Neural cell (in vitro differentiated cells): Measurements from ENCODE around the gene TIMM22. TPM values are rescaled to one million over a fixed set of nuclear protein-coding genes. Genes with fewer than 3 reads are reported as not detected.

ENCODE experiments used
- H2AFZ ChIP-seq: fragments of 200-600, 300-800 bp; sonication (generic), shearing (Covaris generic); 2 replicates; pipeline ENCODE4 v1.6.0; 2014; ENCODE audit warnings: low read depth, mild to moderate bottlenecking, antibody characterized with exemption, low read length, moderate library complexity
- H3F3A ChIP-seq: fragments of 200-600 bp; shearing (Covaris generic); 2 replicates; pipeline ENCODE4 v1.6.1; 2016; ENCODE audit warnings: mild to moderate bottlenecking, moderate library complexity, mixed read lengths, antibody characterized with exemption, low read length; ENCODE audit not compliant: insufficient read depth, poor library complexity, severe bottlenecking
- H3K27ac ChIP-seq: fragments of 200-600, 300-800 bp; sonication (generic), shearing (Covaris generic); 2 replicates; pipeline ENCODE4 v1.5.1; 2014; ENCODE audit warnings: mild to moderate bottlenecking, low read length, moderate library complexity
- H3K27me3 ChIP-seq: fragments of 300-800, 200-600 bp; sonication (generic), shearing (Covaris generic); 2 replicates; pipeline ENCODE4 v1.6.0; 2014; ENCODE audit warnings: mild to moderate bottlenecking, low read depth, low read length, moderate library complexity; ENCODE audit not compliant: insufficient read depth
- H3K36me3 ChIP-seq: fragments of 300-800, 200-600 bp; sonication (generic), shearing (Covaris generic); 2 replicates; pipeline ENCODE4 v1.5.1; 2014; ENCODE audit warnings: mild to moderate bottlenecking, antibody characterized with exemption, low read length, moderate library complexity; ENCODE audit not compliant: insufficient read depth
- H3K4me2 ChIP-seq: fragments of 300-800, 200-600 bp; sonication (generic), shearing (Covaris generic); 2 replicates; pipeline ENCODE4 v1.6.0; 2014; ENCODE audit warnings: mild to moderate bottlenecking, low read length
- H3K4me3 ChIP-seq: fragments of 300-800, 200-600 bp; sonication (generic), shearing (Covaris generic); 2 replicates; pipeline ENCODE4 v1.5.1; 2014; ENCODE audit warnings: mild to moderate bottlenecking, low read length, moderate library complexity
- H3K79me2 ChIP-seq: fragments of 200-600 bp; shearing (Covaris generic); replicated peaks from 2 replicates; pipeline ENCODE4 v1.6.0; 2014; ENCODE audit warnings: mild to moderate bottlenecking, low read length, moderate library complexity; ENCODE audit not compliant: insufficient read depth
- H3K9ac ChIP-seq: fragments of 300-800, 200-600 bp; sonication (generic), shearing (Covaris generic); 2 replicates; pipeline ENCODE4 v1.6.1; 2016; ENCODE audit warnings: mild to moderate bottlenecking, low read length, mixed read lengths
- H3K9me2 ChIP-seq: fragments of 200-600 bp; shearing (Covaris generic); 2 replicates; pipeline ENCODE4 v1.6.1; 2016; ENCODE audit warnings: mild to moderate bottlenecking, low read length, mixed read lengths; ENCODE audit not compliant: insufficient read depth
- H3K9me3 ChIP-seq: fragments of 200-600, 300-800 bp; sonication (generic), shearing (Covaris generic); 2 replicates; pipeline ENCODE4 v1.6.1; 2016; ENCODE audit warnings: mild to moderate bottlenecking, mixed run types, low read length, moderate library complexity, mixed read lengths
- H4K20me1 ChIP-seq: fragments of 200-600 bp; shearing (Covaris generic); 2 replicates; pipeline ENCODE4 v1.6.1; 2016; ENCODE audit warnings: mild to moderate bottlenecking, mixed run types; ENCODE audit not compliant: insufficient read depth
- EP300 ChIP-seq: fragments of 450-650 bp; conservative IDR thresholded peaks from 2 replicates; pipeline ENCODE4 v1.6.1; 2014; ENCODE audit warnings: antibody characterized with exemption, mild to moderate bottlenecking, moderate library complexity; ENCODE audit not compliant: poor library complexity, severe bottlenecking
- EZH2 ChIP-seq: fragments of 200-600, 300-800 bp; shearing (Covaris generic), sonication (generic); IDR thresholded peaks from 2 replicates; pipeline ENCODE4 v1.6.1; 2014; ENCODE audit warnings: antibody characterized with exemption, low read length, borderline replicate concordance, mild to moderate bottlenecking; ENCODE audit not compliant: insufficient read depth, poor library complexity, severe bottlenecking
- MXI1 ChIP-seq: fragments of 450-650 bp; conservative IDR thresholded peaks from 2 replicates; pipeline ENCODE4 v1.6.1; 2014; ENCODE audit warnings: antibody characterized with exemption, mild to moderate bottlenecking; ENCODE audit not compliant: poor library complexity, severe bottlenecking
- POLR2AphosphoS5 ChIP-seq: IDR thresholded peaks from 2 replicates; pipeline ENCODE4 v1.6.1; 2012
- RAD21 ChIP-seq: fragments of 450-650 bp; conservative IDR thresholded peaks from 2 replicates; pipeline ENCODE4 v1.6.1; 2014; ENCODE audit warnings: antibody characterized with exemption, mild to moderate bottlenecking, moderate library complexity
- REST ChIP-seq: IDR thresholded peaks from 2 replicates; pipeline ENCODE4 v1.6.1; 2012; ENCODE audit warnings: borderline replicate concordance
- SMC3 ChIP-seq: fragments of 450-650 bp; conservative IDR thresholded peaks from 2 replicates; pipeline ENCODE4 v1.6.1; 2014; ENCODE audit warnings: antibody characterized with exemption, mild to moderate bottlenecking, moderate library complexity; ENCODE audit not compliant: poor library complexity
- TAF1 ChIP-seq: IDR thresholded peaks from 2 replicates; pipeline ENCODE4 v1.6.1; 2012; ENCODE audit warnings: low read depth
- polyA plus RNA-seq: library from polyadenylated mRNA; depleted of rRNA; stranded (reverse); fragments of >200 nt; gene quantifications from 2 replicates; pipeline ENCODE4 v1.2.3, GENCODE V29; 2014
- TF ChIP-seq, protein P1 (sequence below): fragments of 450-650 bp; IDR thresholded peaks from 2 replicates; pipeline ENCODE4 v1.5.1; 2014; ENCODE audit warnings: antibody characterized with exemption, mild to moderate bottlenecking, moderate library complexity; ENCODE audit not compliant: poor library complexity, severe bottlenecking

Gene TIMM22
- polyA plus RNA-seq, 1 donor from 2014 or later: 16.7 TPM

GRCh38 chr17:953767-954166, 43.2 kb upstream of the TIMM22 start:
- H4K20me1 ChIP-seq: no peaks in the 10 kb centered on the region
- TF ChIP-seq REST (no peak), EZH2 (no peak), POLR2AphosphoS5 (no peak), TAF1 (no peak), SMC3 (no peak), MXI1 (no peak), RAD21 (no peak), EP300 (no peak)
- TF ChIP-seq, protein P1, sequence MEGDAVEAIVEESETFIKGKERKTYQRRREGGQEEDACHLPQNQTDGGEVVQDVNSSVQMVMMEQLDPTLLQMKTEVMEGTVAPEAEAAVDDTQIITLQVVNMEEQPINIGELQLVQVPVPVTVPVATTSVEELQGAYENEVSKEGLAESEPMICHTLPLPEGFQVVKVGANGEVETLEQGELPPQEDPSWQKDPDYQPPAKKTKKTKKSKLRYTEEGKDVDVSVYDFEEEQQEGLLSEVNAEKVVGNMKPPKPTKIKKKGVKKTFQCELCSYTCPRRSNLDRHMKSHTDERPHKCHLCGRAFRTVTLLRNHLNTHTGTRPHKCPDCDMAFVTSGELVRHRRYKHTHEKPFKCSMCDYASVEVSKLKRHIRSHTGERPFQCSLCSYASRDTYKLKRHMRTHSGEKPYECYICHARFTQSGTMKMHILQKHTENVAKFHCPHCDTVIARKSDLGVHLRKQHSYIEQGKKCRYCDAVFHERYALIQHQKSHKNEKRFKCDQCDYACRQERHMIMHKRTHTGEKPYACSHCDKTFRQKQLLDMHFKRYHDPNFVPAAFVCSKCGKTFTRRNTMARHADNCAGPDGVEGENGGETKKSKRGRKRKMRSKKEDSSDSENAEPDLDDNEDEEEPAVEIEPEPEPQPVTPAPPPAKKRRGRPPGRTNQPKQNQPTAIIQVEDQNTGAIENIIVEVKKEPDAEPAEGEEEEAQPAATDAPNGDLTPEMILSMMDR: no peak

GRCh38 chr17:954431-955164, 42.3 kb upstream of the TIMM22 start:
- Histone ChIP-seq H3K27me3 (no peaks in the 10 kb centered on the region), H4K20me1 (no peaks in the 10 kb centered on the region), H3K4me2 (no peak overlapping the region), H3K9me3 (no peaks in the 10 kb centered on the region), H3K36me3 (no peaks in the 10 kb centered on the region), H2AFZ (no peak overlapping the region), H3K9me2 (no peaks in the 10 kb centered on the region), H3K4me3 (no peak overlapping the region), H3K79me2 (peaks cover 19% of the 10 kb centered on the region), H3F3A (no peaks in the 10 kb centered on the region), H3K27ac (no peak overlapping the region), H3K9ac (no peak overlapping the region)
- TF ChIP-seq SMC3 (no peak), REST (no peak)

More at GRCh38 chr17:953767-954166, 43.2 kb upstream of the TIMM22 start:
- no peaks in the 10 kb centered on the region for H3K36me3 ChIP-seq
- no peaks in the 10 kb centered on the region for H3K27me3 ChIP-seq
- H3K4me3 ChIP-seq: no peak overlapping the region
- H3K79me2 ChIP-seq: peaks cover 16% of the 10 kb centered on the region
- no peaks in the 10 kb centered on the region for H3F3A ChIP-seq
- H3K9me3 ChIP-seq: no peaks in the 10 kb centered on the region
- no peak overlapping the region for H3K4me2 ChIP-seq
- H3K27ac ChIP-seq: no peak overlapping the region
- no peak overlapping the region for H2AFZ ChIP-seq
- H3K9me2 ChIP-seq: no peaks in the 10 kb centered on the region
- H3K9ac ChIP-seq: no peak overlapping the region
